ENCODE results near the gene ARHGEF4. TPM values are rescaled to one million over a fixed set of nuclear protein-coding genes. Genes with fewer than 3 reads are reported as not detected.

ARHGEF4 gene
- polyA plus RNA-seq, 1 donor (not counting 4 experiments of a cell fraction or from before 2014, with no cell fraction given) = 22.6 TPM

GRCh38 chr2:130834931-130835765 lies 1.6 kb upstream of the ARHGEF4 start:
- Histone ChIP-seq H3K4me1 (ENCODE audit: control insufficient read depth, extremely low read depth, insufficient read depth, low read length) (peaks cover 16% of the 10 kb centered on the region), H3K9me3 (ENCODE audit: control insufficient read depth, low read depth, low read length) (no peaks in the 10 kb centered on the region), H3K27ac (ENCODE audit: control insufficient read depth, insufficient read depth, low read length) (no peak overlapping the region), H2AFZ (ENCODE audit: control insufficient read depth, low read length) (no peak overlapping the region), H4K20me1 (ENCODE audit: control insufficient read depth, extremely low read depth, insufficient read depth, low read length) (no peaks in the 10 kb centered on the region), H3K4me2 (ENCODE audit: control insufficient read depth, extremely low read depth, insufficient read depth, low read depth, low read length) (no peak overlapping the region), H3K9ac (ENCODE audit: control insufficient read depth, extremely low read depth, insufficient read depth, low read length) (no peak overlapping the region), H3K27me3 (ENCODE audit: control insufficient read depth, extremely low read depth, insufficient read depth, low read length) (no peaks in the 10 kb centered on the region), H3K4me3 (ENCODE audit: control insufficient read depth in 2 of 3, extremely low read depth in 1 of 3, insufficient read depth in 2 of 3, low read depth in 1 of 3, low read length in 3 of 3) (no peak overlapping the region), H3K36me3 (ENCODE audit: control insufficient read depth in 2 of 2, extremely low read depth in 1 of 2, insufficient read depth in 2 of 2, low read length in 2 of 2) (peaks cover 0 to 5% of the 10 kb centered on the region in 2 experiments), H3K79me2 (ENCODE audit: control insufficient read depth, insufficient read depth, low read length) (peaks cover 17% of the 10 kb centered on the region), H3K9me1 (ENCODE audit: control insufficient read depth, extremely low read depth, insufficient read depth, low read length) (no peaks in the 10 kb centered on the region)
- DNase-seq (ENCODE audit: low read depth, low spot score) (no peak), FAIRE-seq (no peak)
- dilution Hi-C loops (cut with MboI; ENCODE audit: extremely low pct_ligation_motif_present, low sequenced_read_pairs) = no loop called here
- TF ChIP-seq, protein P1, sequence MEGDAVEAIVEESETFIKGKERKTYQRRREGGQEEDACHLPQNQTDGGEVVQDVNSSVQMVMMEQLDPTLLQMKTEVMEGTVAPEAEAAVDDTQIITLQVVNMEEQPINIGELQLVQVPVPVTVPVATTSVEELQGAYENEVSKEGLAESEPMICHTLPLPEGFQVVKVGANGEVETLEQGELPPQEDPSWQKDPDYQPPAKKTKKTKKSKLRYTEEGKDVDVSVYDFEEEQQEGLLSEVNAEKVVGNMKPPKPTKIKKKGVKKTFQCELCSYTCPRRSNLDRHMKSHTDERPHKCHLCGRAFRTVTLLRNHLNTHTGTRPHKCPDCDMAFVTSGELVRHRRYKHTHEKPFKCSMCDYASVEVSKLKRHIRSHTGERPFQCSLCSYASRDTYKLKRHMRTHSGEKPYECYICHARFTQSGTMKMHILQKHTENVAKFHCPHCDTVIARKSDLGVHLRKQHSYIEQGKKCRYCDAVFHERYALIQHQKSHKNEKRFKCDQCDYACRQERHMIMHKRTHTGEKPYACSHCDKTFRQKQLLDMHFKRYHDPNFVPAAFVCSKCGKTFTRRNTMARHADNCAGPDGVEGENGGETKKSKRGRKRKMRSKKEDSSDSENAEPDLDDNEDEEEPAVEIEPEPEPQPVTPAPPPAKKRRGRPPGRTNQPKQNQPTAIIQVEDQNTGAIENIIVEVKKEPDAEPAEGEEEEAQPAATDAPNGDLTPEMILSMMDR (optimal IDR thresholded peaks at IDR 0.05 in 1 of 3, IDR thresholded peaks at IDR 0.05 in 1 of 3, conservative IDR thresholded peaks at IDR 0.05 in 1 of 3; ENCODE audit: extremely low read depth in 1 of 3, insufficient read depth in 2 of 3, low read length in 3 of 3) = no peak
- no peak for TF ChIP-seq EZH2 (IDR thresholded peaks at IDR 0.05; ENCODE audit: low read length)

- Histone ChIP-seq H3K27ac (ENCODE audit: control insufficient read depth, insufficient read depth, low read length) (no peak overlapping the region), H3K4me1 (ENCODE audit: control insufficient read depth, extremely low read depth, insufficient read depth, low read length) (peaks cover 16% of the 10 kb centered on the region), H3K9me1 (ENCODE audit: control insufficient read depth, extremely low read depth, insufficient read depth, low read length) (no peaks in the 10 kb centered on the region), H3K79me2 (ENCODE audit: control insufficient read depth, insufficient read depth, low read length) (peaks cover 20% of the 10 kb centered on the region), H3K36me3 (ENCODE audit: control insufficient read depth in 2 of 2, extremely low read depth in 1 of 2, insufficient read depth in 2 of 2, low read length in 2 of 2) (peaks cover 0 to 5% of the 10 kb centered on the region in 2 experiments), H2AFZ (ENCODE audit: control insufficient read depth, low read length) (no peak overlapping the region), H3K27me3 (ENCODE audit: control insufficient read depth, extremely low read depth, insufficient read depth, low read length) (no peaks in the 10 kb centered on the region), H3K9me3 (ENCODE audit: control insufficient read depth, low read depth, low read length) (no peaks in the 10 kb centered on the region), H3K9ac (ENCODE audit: control insufficient read depth, extremely low read depth, insufficient read depth, low read length) (no peak overlapping the region), H3K4me2 (ENCODE audit: control insufficient read depth, extremely low read depth, insufficient read depth, low read depth, low read length) (no peak overlapping the region), H4K20me1 (ENCODE audit: control insufficient read depth, extremely low read depth, insufficient read depth, low read length) (no peaks in the 10 kb centered on the region), H3K4me3 (ENCODE audit: control insufficient read depth in 2 of 3, extremely low read depth in 1 of 3, insufficient read depth in 2 of 3, low read depth in 1 of 3, low read length in 3 of 3) (no peak overlapping the region)
- dilution Hi-C loops (cut with MboI; ENCODE audit: extremely low pct_ligation_motif_present, low sequenced_read_pairs) = no loop called here
- FAIRE-seq = no peak
- DNase-seq (ENCODE audit: low read depth, low spot score) = no peak
- TF ChIP-seq EZH2 (IDR thresholded peaks at IDR 0.05; ENCODE audit: low read length) = no peak
- TF ChIP-seq, protein P1 (optimal IDR thresholded peaks at IDR 0.05 in 1 of 3, IDR thresholded peaks at IDR 0.05 in 1 of 3, conservative IDR thresholded peaks at IDR 0.05 in 1 of 3; ENCODE audit: extremely low read depth in 1 of 3, insufficient read depth in 2 of 3, low read length in 3 of 3) = no peak
Measured at GRCh38 chr2:130835766-130836015, 1.0 kb upstream of the ARHGEF4 start.

All from keratinocyte (primary cell).